CD14-positive monocyte (primary cell): ENCODE results near the gene SPN. TPM values are rescaled to one million over a fixed set of nuclear protein-coding genes. Genes with fewer than 3 reads are reported as not detected.

ENCODE experiments used
- DNase-seq, 3 donors: peaks; one replicate each; pipeline ENCODE4 v3.0.0-alpha.2; 2011 to 2022
- H2AFZ ChIP-seq: 2 replicates; pipeline ENCODE4 v1.6.0; 2012; ENCODE audit warnings: mild to moderate bottlenecking, low read depth, low read length, inconsistent platforms; ENCODE audit not compliant: insufficient read depth, poor library complexity, severe bottlenecking
- H3K27ac ChIP-seq, 2 donors: 1 replicate in 1 of 2; 2 replicates in 1 of 2; pipeline ENCODE4 v1.5.1; 2012 to 2013; ENCODE audit warnings: low read length in 2 of 2, control low read depth in 1 of 2, inconsistent platforms in 1 of 2, low read depth in 1 of 2, mild to moderate bottlenecking in 1 of 2
- H3K27me3 ChIP-seq, 2 donors: one replicate each; pipeline versions ENCODE4 v1.6.0 to v1.6.1; 2011 to 2013; ENCODE audit warnings: low read length in 2 of 2; ENCODE audit not compliant: control insufficient read depth in 2 of 2, insufficient read depth in 2 of 2
- H3K36me3 ChIP-seq, 2 donors: replicated peaks in 1 of 2; 1 replicate in 1 of 2; 2 replicates in 1 of 2; pipeline versions ENCODE4 v1.5.1 to v1.6.1; 2012 to 2013; ENCODE audit warnings: low read length in 2 of 2, control low read depth in 1 of 2, inconsistent platforms in 1 of 2, mild to moderate bottlenecking in 1 of 2; ENCODE audit not compliant: insufficient read depth in 2 of 2, control insufficient read depth in 1 of 2
- H3K4me1 ChIP-seq, 2 donors: 1 replicate in 1 of 2; 2 replicates in 1 of 2; pipeline versions ENCODE4 v1.5.1 to v1.6.1; 2012 to 2013; ENCODE audit warnings: low read length in 2 of 2, control low read depth in 1 of 2, inconsistent platforms in 1 of 2, mild to moderate bottlenecking in 1 of 2, moderate library complexity in 1 of 2; ENCODE audit not compliant: insufficient read depth in 2 of 2, control insufficient read depth in 1 of 2
- H3K4me2 ChIP-seq: replicated peaks from 2 replicates; pipeline ENCODE3; 2012; ENCODE audit warnings: low read length, moderate library complexity, mild to moderate bottlenecking; ENCODE audit not compliant: poor library complexity, severe bottlenecking; ENCODE audit errors: extremely low read depth
- H3K4me3 ChIP-seq, 3 experiments: fragments of 200-600 bp in 1 of 3; sonication (generic) in 1 of 3; replicated peaks in 1 of 3; 1 replicate in 2 of 3; 2 replicates in 1 of 3; pipeline ENCODE4 v1.5.1; 2011 to 2013; ENCODE audit warnings: low read length in 3 of 3, mild to moderate bottlenecking in 3 of 3, control low read depth in 2 of 3, low read depth in 2 of 3, inconsistent platforms in 1 of 3, moderate library complexity in 1 of 3
- H3K79me2 ChIP-seq: 2 replicates; pipeline ENCODE4 v1.6.0; 2012; ENCODE audit warnings: mild to moderate bottlenecking, control low read depth, inconsistent platforms, low read length, moderate library complexity; ENCODE audit not compliant: insufficient read depth
- H3K9ac ChIP-seq: 2 replicates; pipeline ENCODE4 v1.6.0; 2017; ENCODE audit warnings: low read length, mild to moderate bottlenecking; ENCODE audit not compliant: insufficient read depth, poor library complexity, severe bottlenecking
- H3K9me3 ChIP-seq, 2 donors: replicated peaks in 1 of 2; 1 replicate in 1 of 2; 2 replicates in 1 of 2; pipeline versions ENCODE4 v1.5.1 to v1.6.1; 2012 to 2013; ENCODE audit warnings: low read length in 2 of 2, control low read depth in 1 of 2; ENCODE audit not compliant: control insufficient read depth in 1 of 2, insufficient read depth in 1 of 2
- H4K20me1 ChIP-seq: 2 replicates; pipeline ENCODE4 v1.6.0; 2012; ENCODE audit warnings: mild to moderate bottlenecking, low read length, control low read depth, moderate library complexity; ENCODE audit not compliant: insufficient read depth
- H3K27ac Mint-ChIP-seq, 7 donors: one replicate each; pipeline ENCODE4 v1.8.0; 2020; ENCODE audit warnings: mild to moderate bottlenecking in 7 of 7, mixed read lengths in 7 of 7, moderate library complexity in 6 of 7, inconsistent platforms in 2 of 7
- H3K27me3 Mint-ChIP-seq, 3 donors: one replicate each; pipeline ENCODE4 v1.8.0; 2021 to 2022; ENCODE audit warnings: low read depth in 3 of 3, mild to moderate bottlenecking in 3 of 3, mixed read lengths in 3 of 3, moderate library complexity in 3 of 3, inconsistent platforms in 1 of 3
- H3K36me3 Mint-ChIP-seq, 2 donors: one replicate each; pipeline ENCODE4 v1.8.0; 2020; ENCODE audit warnings: mixed read lengths in 2 of 2, inconsistent platforms in 1 of 2, mild to moderate bottlenecking in 1 of 2
- H3K4me1 Mint-ChIP-seq: one replicate; pipeline ENCODE4 v1.8.0; 2020; ENCODE audit warnings: mild to moderate bottlenecking, mixed read lengths
- H3K4me3 Mint-ChIP-seq, 2 donors: one replicate each; pipeline ENCODE4 v1.8.0; 2020; ENCODE audit warnings: mild to moderate bottlenecking in 2 of 2, mixed read lengths in 2 of 2, moderate library complexity in 1 of 2
- H3K9me3 Mint-ChIP-seq, 7 donors: one replicate each; pipeline ENCODE4 v1.8.0; 2020 to 2022; ENCODE audit warnings: mixed read lengths in 7 of 7, mild to moderate bottlenecking in 6 of 7, moderate library complexity in 6 of 7, inconsistent platforms in 2 of 7
- WGBS: methylation state at CpG from one replicate; pipeline ENCODE4 v1.1.5; 2013; ENCODE audit warnings: missing lambda C conversion rate; ENCODE audit not compliant: insufficient coverage; 5-methylcytosine and 5-hydroxymethylcytosine counted together
- intact Hi-C, 2 donors: fragments of 100-400 bp; cut with micrococcal nuclease; formaldehyde crosslinking; loops; one replicate each; pipeline versions ENCODE4 v1.15.0 to v1.15.1; 2023
- polyA plus RNA-seq, 3 donors: library from polyadenylated mRNA; depleted of rRNA in 1 of 3; unstranded in 2 of 3; stranded (reverse) in 1 of 3; fragments of 300-500 nt in 2 of 3; fragments of >200 nt in 1 of 3; fragmentation: Illumina TruSeq in 2 of 3; gene quantifications; 1 replicate in 2 of 3; 2 replicates in 1 of 3; pipeline ENCODE4 v1.2.3, GENCODE V29; 2012 to 2021
- TF ChIP-seq, protein P1 (sequence below): fragments of 200-600 bp; IDR thresholded peaks from one replicate; pipeline ENCODE4 v1.8.0; 2022; ENCODE audit warnings: antibody characterized with exemption, mild to moderate bottlenecking

The SPN gene
- polyA plus RNA-seq, 3 donors, result 42.4 to 71.0 (median 46.6) TPM

DNA sequence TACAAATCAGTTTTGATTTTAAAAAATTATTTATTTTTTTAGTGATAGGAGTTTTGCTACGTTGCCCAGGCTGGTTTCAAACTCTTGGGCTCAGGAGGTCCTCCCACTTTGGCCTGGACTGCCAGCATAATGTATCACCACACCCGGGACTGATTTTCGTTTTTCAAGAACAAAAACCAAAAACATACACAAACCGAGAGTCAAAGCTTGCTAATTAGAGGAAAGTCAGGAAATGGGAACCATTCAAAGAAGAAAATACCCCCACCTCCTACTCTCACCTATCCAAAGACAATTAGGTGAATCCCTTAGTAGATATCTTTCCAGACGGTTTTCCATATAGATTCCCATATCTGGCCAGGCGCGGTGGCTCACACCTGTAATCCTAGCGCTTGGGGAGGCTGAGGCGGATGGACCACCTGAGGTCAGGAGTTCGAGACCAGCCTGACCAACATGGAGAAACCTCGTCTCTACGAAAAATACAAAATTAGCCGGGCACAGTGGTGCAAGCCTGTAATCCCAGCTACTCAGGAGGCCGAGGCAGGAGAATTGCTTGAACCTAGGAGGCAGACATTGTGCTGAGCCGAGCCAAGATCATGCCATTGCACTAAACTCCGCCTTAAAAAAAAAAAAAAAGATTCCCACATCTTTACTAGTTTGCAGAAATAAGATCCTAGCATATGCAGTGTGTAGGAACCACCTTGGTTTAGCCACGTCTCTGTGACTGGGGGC lies 883 bp upstream of the SPN start:
- intact Hi-C loops, result loop anchor here (10.0 kb wide), 2 partner anchors 57 to 67 kb away; no protein-coding TSS in a partner anchor
- H2AFZ ChIP-seq, result peak overlapping the region; percentile 75
- peaks cover 49 to 58% of the 10 kb centered on the region in 2 donors for H3K4me1 ChIP-seq
- peaks cover 39% of the 10 kb centered on the region for H4K20me1 ChIP-seq
- DNase-seq, result no peak
- Mint-ChIP-seq H3K36me3 (peaks cover 6 to 12% of the 10 kb centered on the region in 2 donors), H3K9me3 (no peaks in the 10 kb centered on the region), H3K27ac (peak overlapping the region in 6 of 7 donors; percentile 40 to 96 (median 86)), H3K27me3 (peaks cover 0 to 8% (median 0%) of the 10 kb centered on the region in 3 donors), H3K4me1 (peaks cover 58% of the 10 kb centered on the region), H3K4me3 (peak overlapping the region; percentile 93 to 96)
- H3K79me2 ChIP-seq, result peaks cover 48% of the 10 kb centered on the region
- H3K4me2 ChIP-seq, result peak overlapping the region; percentile 95
- H3K27ac ChIP-seq, result peak overlapping the region; percentile 51 to 86
- no peaks in the 10 kb centered on the region for H3K9me3 ChIP-seq
- no peaks in the 10 kb centered on the region for H3K27me3 ChIP-seq
- peak overlapping the region; percentile 78 for H3K9ac ChIP-seq
- no peaks in the 10 kb centered on the region for H3K36me3 ChIP-seq
- WGBS, result 34% methylated on average over 13 of the region's 17 CpGs
- peak overlapping the region in 2 of 3 experiments; percentile 71 to 97 for H3K4me3 ChIP-seq
- TF ChIP-seq, protein P1, sequence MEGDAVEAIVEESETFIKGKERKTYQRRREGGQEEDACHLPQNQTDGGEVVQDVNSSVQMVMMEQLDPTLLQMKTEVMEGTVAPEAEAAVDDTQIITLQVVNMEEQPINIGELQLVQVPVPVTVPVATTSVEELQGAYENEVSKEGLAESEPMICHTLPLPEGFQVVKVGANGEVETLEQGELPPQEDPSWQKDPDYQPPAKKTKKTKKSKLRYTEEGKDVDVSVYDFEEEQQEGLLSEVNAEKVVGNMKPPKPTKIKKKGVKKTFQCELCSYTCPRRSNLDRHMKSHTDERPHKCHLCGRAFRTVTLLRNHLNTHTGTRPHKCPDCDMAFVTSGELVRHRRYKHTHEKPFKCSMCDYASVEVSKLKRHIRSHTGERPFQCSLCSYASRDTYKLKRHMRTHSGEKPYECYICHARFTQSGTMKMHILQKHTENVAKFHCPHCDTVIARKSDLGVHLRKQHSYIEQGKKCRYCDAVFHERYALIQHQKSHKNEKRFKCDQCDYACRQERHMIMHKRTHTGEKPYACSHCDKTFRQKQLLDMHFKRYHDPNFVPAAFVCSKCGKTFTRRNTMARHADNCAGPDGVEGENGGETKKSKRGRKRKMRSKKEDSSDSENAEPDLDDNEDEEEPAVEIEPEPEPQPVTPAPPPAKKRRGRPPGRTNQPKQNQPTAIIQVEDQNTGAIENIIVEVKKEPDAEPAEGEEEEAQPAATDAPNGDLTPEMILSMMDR, result no peak

- H3K36me3 ChIP-seq, result no peaks in the 10 kb centered on the region
- peak overlapping the region; percentile 40 to 96 (median 88) for H3K27ac Mint-ChIP-seq
- TF ChIP-seq, protein P1, result no peak
- peak overlapping the region; percentile 51 to 86 for H3K27ac ChIP-seq
- peak in 2 of 3 donors; percentile 36 to 40 for DNase-seq
- WGBS, result 0% methylated on average over 4 of the region's 4 CpGs
- H2AFZ ChIP-seq, result peak overlapping the region; percentile 75
- peaks cover 54 to 63% of the 10 kb centered on the region in 2 donors for H3K4me1 ChIP-seq
- peak overlapping the region; percentile 52 to 97 (median 71) for H3K4me3 ChIP-seq
- H3K27me3 ChIP-seq, result no peaks in the 10 kb centered on the region
- no peaks in the 10 kb centered on the region for H3K9me3 ChIP-seq
- peaks cover 63% of the 10 kb centered on the region for H3K4me1 Mint-ChIP-seq
- H3K36me3 Mint-ChIP-seq, result peaks cover 6 to 12% of the 10 kb centered on the region in 2 donors
- peaks cover 0 to 8% (median 0%) of the 10 kb centered on the region in 3 donors for H3K27me3 Mint-ChIP-seq
- H4K20me1 ChIP-seq, result peaks cover 44% of the 10 kb centered on the region
- H3K9me3 Mint-ChIP-seq, result no peaks in the 10 kb centered on the region
- peak overlapping the region; percentile 95 for H3K4me2 ChIP-seq
- intact Hi-C loops, result loop anchor here (10.0 kb wide), 2 partner anchors 58 to 68 kb away; no protein-coding TSS in a partner anchor
- peak overlapping the region; percentile 78 for H3K9ac ChIP-seq
- peak overlapping the region; percentile 93 to 96 for H3K4me3 Mint-ChIP-seq
- peaks cover 52% of the 10 kb centered on the region for H3K79me2 ChIP-seq
Observed at GRCh38 chr16:29662729-29663015, 375 bp upstream of the SPN start.
